Measurements from ENCODE around the gene ZNF26.

The ZNF26 gene

DNA sequence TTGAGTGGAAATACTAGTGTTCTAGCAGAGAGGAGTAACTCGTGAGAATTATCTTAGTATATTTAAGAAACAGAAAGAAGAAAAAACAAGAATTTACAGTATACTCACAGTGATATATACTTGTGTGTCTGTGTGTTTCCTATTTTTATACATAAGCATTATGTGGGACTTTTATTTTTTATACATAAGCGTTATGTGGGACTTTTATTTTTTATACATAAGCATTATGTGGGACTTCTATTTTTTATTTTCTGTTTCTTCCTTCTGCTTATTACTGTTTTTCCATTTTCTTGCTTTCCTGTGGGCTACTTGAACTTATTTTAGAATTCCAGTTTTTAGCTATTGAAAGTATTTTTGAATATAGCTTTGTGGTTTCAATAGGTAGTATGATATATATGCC is 87.7 kb downstream of the ZNF26 start:
- no peak for DNase-seq (ENCODE audit: low spot score)

All from HuH-7.5 (cell line).